SJCRH30 (cell line): ENCODE results near the gene LMAN1L. TPM values are rescaled to one million over a fixed set of nuclear protein-coding genes. Genes with fewer than 3 reads are reported as not detected.

Experiments used
- DNase-seq, 2 experiments: peaks; one replicate each; pipeline ENCODE4 v3.0.0-alpha.2; 2015 to 2020
- H3K27ac ChIP-seq: fragments of 250-450 bp; sonication (Bioruptor Pico); 2 replicates; pipeline ENCODE4 v1.5.1; 2020; ENCODE audit warnings: mild to moderate bottlenecking, moderate library complexity
- H3K27me3 ChIP-seq: fragments of 250-450 bp; sonication (Bioruptor Pico); 2 replicates; pipeline ENCODE4 v1.5.1; 2020; ENCODE audit warnings: mild to moderate bottlenecking, moderate library complexity
- H3K36me3 ChIP-seq: fragments of 250-450 bp; sonication (Bioruptor Pico); 2 replicates; pipeline ENCODE4 v1.5.1; 2020; ENCODE audit warnings: mild to moderate bottlenecking, moderate library complexity
- H3K4me1 ChIP-seq: fragments of 250-450 bp; sonication (Bioruptor Pico); 2 replicates; pipeline ENCODE4 v1.5.1; 2020; ENCODE audit warnings: mild to moderate bottlenecking, moderate library complexity
- H3K4me3 ChIP-seq: fragments of 250-450 bp; sonication (Bioruptor Pico); 2 replicates; pipeline ENCODE4 v1.5.1; 2020; ENCODE audit warnings: mild to moderate bottlenecking, moderate library complexity
- H3K9me3 ChIP-seq: fragments of 250-450 bp; sonication (Bioruptor Pico); replicated peaks from 2 replicates; pipeline ENCODE4 v1.5.1; 2020; ENCODE audit warnings: mild to moderate bottlenecking, moderate library complexity
- total RNA-seq: library from RNA; depleted of rRNA; stranded (reverse); fragments of >200 nt; shearing (Covaris generic); gene quantifications from 2 replicates; pipeline ENCODE4 v1.2.3, GENCODE V29; 2014

The LMAN1L gene
- total RNA-seq, 1 experiment from 2014 or later = not detected

DNA sequence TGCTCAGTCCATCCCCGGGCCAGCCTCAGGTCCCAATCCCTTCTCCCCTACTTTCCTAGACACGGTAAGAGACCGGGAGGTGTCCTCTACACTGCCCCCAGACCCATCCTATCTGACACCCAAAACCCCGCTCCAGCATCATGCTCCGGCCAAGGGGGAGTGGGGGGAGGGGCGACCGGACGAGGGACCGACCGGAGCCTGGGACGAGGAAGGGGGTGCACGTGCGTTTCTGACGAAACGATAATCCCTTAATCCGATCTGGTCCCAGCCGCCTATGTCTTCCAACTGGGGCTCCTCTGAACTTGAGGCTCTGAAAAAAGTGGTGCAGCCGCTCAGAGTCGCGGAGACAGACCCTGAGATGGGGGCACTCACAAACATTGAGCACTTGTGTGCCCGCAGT is 14.3 kb downstream of the LMAN1L start:
- no peak overlapping the region for H3K4me3 ChIP-seq
- no peaks in the 10 kb centered on the region for H3K9me3 ChIP-seq
- H3K4me1 ChIP-seq = no peaks in the 10 kb centered on the region; the same call in 1 of the 2 replicates
- H3K27ac ChIP-seq = no peak overlapping the region
- peaks cover 20% of the 10 kb centered on the region for H3K27me3 ChIP-seq
- H3K36me3 ChIP-seq = no peaks in the 10 kb centered on the region
- no peak for DNase-seq

DNA sequence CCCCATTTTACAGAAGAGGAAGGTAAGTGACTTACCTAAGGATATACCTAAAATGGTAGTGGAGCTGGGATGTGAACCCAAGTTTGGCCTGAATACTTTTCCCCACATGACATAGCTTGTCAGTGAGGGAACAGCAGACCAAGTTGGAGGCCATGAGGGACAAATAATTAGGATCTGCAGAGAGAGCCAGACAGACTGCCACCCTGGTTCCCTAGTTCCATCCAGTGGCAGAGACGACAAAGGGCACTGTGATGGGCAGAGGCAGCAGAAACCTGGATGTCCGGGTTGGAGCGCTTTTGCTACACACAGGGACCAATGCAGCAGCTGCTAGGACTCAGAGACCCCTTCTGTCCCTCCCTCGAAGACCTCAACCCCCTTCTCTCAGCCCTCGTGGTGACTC is 15.0 kb downstream of the LMAN1L start:
- no peaks in the 10 kb centered on the region for H3K9me3 ChIP-seq
- no peak overlapping the region for H3K27ac ChIP-seq
- H3K36me3 ChIP-seq = no peaks in the 10 kb centered on the region
- peaks cover 17% of the 10 kb centered on the region for H3K27me3 ChIP-seq
- no peak for DNase-seq
- H3K4me1 ChIP-seq = peaks cover 3% of the 10 kb centered on the region; the same call in 1 of the 2 replicates
- no peak overlapping the region for H3K4me3 ChIP-seq

DNA sequence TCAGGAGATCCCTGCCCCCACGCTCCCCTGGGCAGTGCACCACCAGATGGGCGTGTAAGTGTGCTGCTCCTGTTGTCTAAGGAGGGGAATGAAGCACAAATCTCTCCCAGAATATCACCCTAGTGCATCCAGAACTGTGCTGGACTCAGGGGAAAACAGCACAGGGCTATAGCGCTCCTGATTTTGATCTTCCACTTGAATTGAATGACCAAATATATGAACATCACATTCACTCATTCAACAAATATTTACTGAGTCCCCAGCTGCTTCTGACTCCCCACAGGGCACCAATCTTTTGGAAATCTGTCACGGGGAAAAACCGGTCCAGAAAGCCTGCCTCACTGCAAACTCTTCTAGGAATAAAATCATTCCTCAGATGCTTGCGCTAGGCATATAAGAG is 16.2 kb downstream of the LMAN1L start:
- Histone ChIP-seq H3K36me3 (no peaks in the 10 kb centered on the region), H3K27me3 (peaks cover 16% of the 10 kb centered on the region), H3K9me3 (no peaks in the 10 kb centered on the region), H3K4me1 (peaks cover 3% of the 10 kb centered on the region; the same call in 1 of the 2 replicates), H3K4me3 (no peak overlapping the region), H3K27ac (no peak overlapping the region)
- no peak for DNase-seq

DNA sequence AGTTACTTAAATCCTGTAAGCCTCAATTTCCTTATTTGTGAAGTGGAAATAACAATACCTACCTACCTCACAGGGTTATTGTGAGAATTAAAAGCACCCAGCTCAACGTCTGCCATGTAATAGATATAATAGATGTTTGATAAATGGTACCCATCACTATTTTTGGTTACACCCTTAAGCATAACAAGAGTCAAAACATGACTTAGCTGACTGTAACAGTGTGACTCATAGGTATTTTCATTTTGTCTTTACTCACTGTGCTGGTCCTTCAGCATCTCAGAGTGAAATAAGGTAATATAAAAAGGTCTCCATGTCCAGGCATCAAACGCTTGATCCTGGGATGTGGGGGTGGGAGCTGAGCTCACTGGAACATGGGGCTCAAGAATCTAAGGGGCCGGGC is 16.9 kb downstream of the LMAN1L start:
- no peaks in the 10 kb centered on the region for H3K9me3 ChIP-seq
- peaks cover 3% of the 10 kb centered on the region; the same call in 1 of the 2 replicates for H3K4me1 ChIP-seq
- no peak overlapping the region for H3K27ac ChIP-seq
- DNase-seq = no peak
- no peak overlapping the region for H3K4me3 ChIP-seq
- no peaks in the 10 kb centered on the region for H3K36me3 ChIP-seq
- H3K27me3 ChIP-seq = peaks cover 16% of the 10 kb centered on the region

DNA sequence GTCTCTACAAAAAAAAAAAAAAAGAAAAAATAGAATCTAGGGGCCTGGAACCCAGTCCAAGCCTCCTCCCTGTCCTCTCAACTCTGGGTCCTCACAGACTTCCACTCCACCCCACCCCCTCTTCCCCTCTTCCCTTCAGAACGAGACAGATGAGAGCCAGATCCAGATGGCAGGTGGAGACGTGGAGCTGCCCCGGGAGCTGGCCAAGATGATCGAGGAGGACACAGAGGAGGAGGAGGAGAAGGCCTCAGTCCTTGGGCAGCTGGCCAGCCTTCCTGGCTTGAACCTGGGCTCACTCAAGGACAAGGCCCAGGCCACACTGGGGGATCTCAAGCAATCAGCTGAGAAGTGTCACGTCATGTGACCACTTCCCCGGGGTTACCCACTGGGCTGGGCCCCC is 17.4 kb downstream of the LMAN1L start:
- H3K4me1 ChIP-seq = peaks cover 3% of the 10 kb centered on the region; the same call in 1 of the 2 replicates
- DNase-seq = no peak
- no peak overlapping the region for H3K27ac ChIP-seq
- H3K9me3 ChIP-seq = no peaks in the 10 kb centered on the region
- H3K4me3 ChIP-seq = no peak overlapping the region
- H3K27me3 ChIP-seq = peaks cover 15% of the 10 kb centered on the region
- no peaks in the 10 kb centered on the region for H3K36me3 ChIP-seq

DNA sequence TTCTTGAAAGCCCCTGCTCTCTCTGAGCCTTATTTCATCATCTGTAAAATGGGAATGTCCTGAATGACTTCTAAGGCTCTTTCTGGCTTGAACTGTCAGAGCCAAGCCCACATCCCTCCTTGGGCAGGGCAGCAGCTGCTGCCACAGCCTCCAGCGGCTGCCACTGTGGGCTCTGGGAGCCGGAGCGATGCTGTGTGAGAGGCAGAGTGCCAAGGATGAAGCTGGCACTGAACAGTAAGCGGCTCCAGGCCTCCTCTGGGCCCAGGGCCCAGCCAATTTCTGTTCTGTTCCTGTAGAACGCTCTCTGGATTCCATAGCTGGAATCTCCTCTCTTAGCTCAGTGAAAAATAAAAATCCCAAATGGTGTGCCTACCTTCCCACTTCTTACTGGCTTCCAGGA is 18.2 kb downstream of the LMAN1L start:
- H3K27me3 ChIP-seq = peaks cover 14% of the 10 kb centered on the region
- H3K9me3 ChIP-seq = no peaks in the 10 kb centered on the region
- no peak overlapping the region for H3K4me3 ChIP-seq
- no peak overlapping the region for H3K27ac ChIP-seq
- DNase-seq = no peak
- no peaks in the 10 kb centered on the region for H3K36me3 ChIP-seq
- H3K4me1 ChIP-seq = peaks cover 3% of the 10 kb centered on the region; the same call in 1 of the 2 replicates

DNA sequence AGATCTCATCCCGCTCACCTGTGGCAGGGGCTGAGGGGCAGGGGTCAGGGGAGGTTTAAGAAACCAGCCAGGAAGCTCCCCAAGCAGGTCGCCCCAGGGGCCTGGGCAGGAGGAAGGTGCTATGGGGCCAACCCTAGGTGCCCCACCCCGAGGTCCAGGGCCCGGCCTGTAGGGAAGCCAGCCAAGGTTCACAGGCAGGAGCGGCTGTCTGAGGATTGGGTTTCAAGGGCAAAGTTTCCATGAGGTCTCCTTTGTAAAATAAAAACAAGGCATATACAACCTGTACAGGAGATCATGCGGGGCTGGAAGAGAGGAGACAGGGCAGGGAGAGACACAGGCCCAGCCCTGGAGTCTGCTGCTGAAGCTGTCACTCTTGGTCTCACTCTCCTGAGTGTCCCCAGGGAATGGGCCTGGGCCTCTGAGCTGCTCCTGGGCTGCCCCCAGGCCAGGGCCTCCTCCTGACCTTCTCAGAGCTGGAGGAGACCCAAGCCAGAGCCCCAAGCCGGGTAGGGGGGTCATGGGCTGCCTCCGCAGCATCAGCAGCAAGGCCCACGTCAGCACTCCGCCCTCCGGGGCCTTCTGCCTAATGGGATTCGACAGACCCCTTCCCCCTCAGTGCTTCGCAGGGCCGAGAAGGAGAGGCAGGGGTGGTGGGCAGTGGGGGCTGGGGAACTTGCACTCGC is 19.3 kb downstream of the LMAN1L start:
- no peak for DNase-seq
- H3K9me3 ChIP-seq = no peaks in the 10 kb centered on the region
- no peak overlapping the region for H3K27ac ChIP-seq
- H3K4me3 ChIP-seq = no peak overlapping the region
- no peaks in the 10 kb centered on the region for H3K36me3 ChIP-seq
- peaks cover 12% of the 10 kb centered on the region for H3K27me3 ChIP-seq
- peaks cover 3% of the 10 kb centered on the region; the same call in 1 of the 2 replicates for H3K4me1 ChIP-seq

DNA sequence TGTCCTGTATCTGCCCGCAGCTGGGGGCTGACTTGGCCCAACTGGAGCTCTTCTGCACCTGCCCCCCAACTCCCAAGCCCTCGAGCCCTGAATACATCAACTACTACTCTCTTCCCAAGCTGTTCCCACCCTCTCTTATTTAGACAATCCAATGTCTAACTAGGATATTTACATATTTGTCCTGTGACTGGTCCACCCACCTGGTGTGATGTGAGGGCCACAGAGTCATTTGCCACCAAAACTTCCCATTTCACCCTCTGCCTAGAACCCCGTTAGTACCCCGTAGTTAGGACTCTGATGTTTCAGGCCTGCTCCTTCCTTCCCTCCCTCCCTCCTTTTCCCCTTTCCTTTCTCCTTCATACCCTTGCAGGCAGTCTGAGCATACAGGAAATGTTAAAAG is 20.2 kb downstream of the LMAN1L start:
- DNase-seq = no peak

DNA sequence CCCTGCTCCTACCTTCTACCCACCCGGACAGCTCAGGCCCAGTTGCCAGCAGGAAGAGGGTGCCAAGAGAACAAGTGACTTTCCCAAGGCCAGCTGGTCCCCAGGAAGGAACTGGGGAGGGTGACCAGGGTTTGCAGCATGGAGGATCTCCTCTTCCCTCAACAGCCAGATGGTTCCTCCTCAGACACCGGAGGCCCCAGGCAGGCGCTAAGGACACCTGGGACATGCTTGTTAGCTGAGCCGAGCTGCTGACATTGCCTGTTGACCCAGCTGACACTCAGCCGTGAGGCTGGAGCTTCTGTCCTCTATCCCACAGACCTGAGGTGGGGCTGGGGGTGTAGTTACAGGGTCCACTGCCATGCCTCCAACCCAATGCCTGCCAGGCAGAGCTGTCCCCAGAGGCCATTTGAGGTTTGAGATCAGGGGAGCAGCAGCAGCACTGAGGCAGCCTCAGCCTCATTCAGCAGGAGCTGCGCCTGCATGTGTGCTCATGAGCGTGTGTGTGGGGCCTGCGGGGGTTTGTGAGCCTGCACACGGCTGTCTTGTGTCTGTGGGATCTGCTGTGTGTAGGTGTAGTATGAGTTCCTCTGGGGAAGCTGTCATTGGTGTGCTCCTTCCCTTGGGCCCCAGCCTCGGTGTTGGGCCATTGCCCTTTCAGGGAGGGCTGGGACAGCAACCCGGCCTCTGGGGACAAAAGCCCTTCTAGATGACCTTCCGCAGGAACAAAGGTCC is 20.9 kb downstream of the LMAN1L start:
- no peak for DNase-seq
- no peak overlapping the region for H3K4me3 ChIP-seq
- H3K27me3 ChIP-seq = peaks cover 9% of the 10 kb centered on the region
- H3K36me3 ChIP-seq = no peaks in the 10 kb centered on the region
- H3K27ac ChIP-seq = no peak overlapping the region
- H3K4me1 ChIP-seq = peaks cover 3% of the 10 kb centered on the region; the same call in 1 of the 2 replicates
- no peaks in the 10 kb centered on the region for H3K9me3 ChIP-seq

More for the DNA sequence above, 20.2 kb downstream of the LMAN1L start:
- no peak overlapping the region for H3K27ac ChIP-seq
- peaks cover 3% of the 10 kb centered on the region; the same call in 1 of the 2 replicates for H3K4me1 ChIP-seq
- no peaks in the 10 kb centered on the region for H3K36me3 ChIP-seq
- H3K4me3 ChIP-seq = no peak overlapping the region
- peaks cover 9% of the 10 kb centered on the region for H3K27me3 ChIP-seq
- H3K9me3 ChIP-seq = no peaks in the 10 kb centered on the region

DNA sequence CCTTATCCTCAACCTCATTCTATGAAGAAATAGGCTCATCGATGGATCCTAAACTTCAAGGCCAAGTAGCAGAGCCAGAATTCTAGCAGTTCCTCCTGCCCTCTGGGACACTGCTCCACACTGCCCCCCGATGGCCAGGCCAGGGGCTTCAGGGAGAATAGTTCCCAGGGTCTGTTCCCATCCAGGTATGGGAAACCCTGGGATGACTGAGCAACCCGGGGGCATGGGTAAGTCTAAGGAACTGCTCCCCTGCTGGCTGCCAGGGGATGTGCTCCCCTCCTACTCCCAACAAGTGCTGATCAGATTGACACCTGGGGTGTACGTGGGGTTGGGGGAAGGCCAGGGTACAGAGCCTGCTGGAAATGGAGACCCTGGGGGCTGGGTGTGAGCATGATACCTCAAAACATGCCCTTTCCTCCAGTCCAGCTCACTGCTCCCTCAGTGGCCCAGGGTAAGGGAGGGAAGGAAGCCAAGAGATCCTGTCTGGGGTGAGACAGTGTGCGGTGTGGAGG is 22.7 kb downstream of the LMAN1L start:
- H3K4me1 ChIP-seq = peaks cover 3% of the 10 kb centered on the region; the same call in 1 of the 2 replicates
- no peaks in the 10 kb centered on the region for H3K9me3 ChIP-seq
- H3K27me3 ChIP-seq = peaks cover 9% of the 10 kb centered on the region
- no peaks in the 10 kb centered on the region for H3K36me3 ChIP-seq
- no peak overlapping the region for H3K4me3 ChIP-seq
- no peak overlapping the region for H3K27ac ChIP-seq
- DNase-seq = peak; percentile 63 to 79

DNA sequence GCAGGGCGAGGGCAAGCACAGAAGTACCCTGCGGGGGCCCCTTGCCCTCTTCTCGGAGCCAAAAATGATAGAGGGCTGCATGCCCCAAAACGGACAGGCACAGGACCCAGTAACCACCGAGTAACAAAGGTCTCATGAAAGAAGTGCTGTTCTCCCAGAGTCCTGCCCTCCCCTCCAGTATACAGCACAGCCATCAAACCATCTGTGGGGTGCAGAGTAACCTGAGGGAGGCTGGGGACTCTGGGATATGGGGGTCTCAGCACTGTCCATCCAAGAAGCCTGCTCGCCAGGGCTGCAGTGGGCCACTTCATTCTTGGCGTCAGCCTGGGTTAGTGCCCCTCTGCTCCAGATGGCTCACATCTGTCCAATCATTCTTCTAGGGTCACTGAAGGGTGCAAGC is 24.2 kb downstream of the LMAN1L start:
- no peak overlapping the region for H3K4me3 ChIP-seq
- H3K36me3 ChIP-seq = no peaks in the 10 kb centered on the region
- no peak overlapping the region for H3K27ac ChIP-seq
- H3K27me3 ChIP-seq = no peaks in the 10 kb centered on the region
- no peak for DNase-seq
- H3K9me3 ChIP-seq = no peaks in the 10 kb centered on the region
- peaks cover 3% of the 10 kb centered on the region; the same call in 1 of the 2 replicates for H3K4me1 ChIP-seq

DNA sequence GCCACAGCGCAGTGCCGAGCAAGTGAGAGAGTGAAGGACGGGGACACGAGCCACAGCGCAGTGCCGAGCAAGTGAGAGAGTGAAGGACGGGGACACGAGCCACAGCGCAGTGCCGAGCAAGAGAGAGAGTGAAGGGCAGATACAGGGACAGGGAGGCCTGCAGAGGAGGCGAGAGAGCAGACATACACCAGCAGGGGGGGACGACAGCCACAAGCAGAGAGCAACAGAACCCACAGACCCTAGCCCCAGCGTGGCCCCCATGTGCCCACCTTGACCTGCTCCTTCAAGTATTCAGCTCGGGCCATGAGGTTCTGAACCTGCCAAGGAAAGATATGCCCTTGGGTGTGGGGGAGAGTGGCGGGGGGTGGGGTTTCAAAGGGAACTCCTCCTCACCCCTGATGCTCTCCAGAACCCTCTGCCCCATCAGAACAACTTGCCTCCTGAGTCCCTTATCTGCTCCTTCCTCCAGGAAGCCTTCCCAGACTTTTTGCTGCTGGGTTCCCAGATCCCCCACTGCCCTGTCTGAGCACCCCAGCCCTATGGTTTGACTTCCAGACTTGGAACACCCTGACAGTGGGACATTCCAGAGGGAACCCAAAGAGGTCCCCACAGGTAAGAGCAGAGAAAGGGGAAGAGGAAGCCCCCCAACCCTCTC is 25.0 kb downstream of the LMAN1L start:
- Histone ChIP-seq H3K27me3 (no peaks in the 10 kb centered on the region), H3K9me3 (no peaks in the 10 kb centered on the region), H3K4me1 (no peaks in the 10 kb centered on the region), H3K4me3 (no peak overlapping the region), H3K27ac (no peak overlapping the region), H3K36me3 (no peaks in the 10 kb centered on the region)
- no peak for DNase-seq

DNA sequence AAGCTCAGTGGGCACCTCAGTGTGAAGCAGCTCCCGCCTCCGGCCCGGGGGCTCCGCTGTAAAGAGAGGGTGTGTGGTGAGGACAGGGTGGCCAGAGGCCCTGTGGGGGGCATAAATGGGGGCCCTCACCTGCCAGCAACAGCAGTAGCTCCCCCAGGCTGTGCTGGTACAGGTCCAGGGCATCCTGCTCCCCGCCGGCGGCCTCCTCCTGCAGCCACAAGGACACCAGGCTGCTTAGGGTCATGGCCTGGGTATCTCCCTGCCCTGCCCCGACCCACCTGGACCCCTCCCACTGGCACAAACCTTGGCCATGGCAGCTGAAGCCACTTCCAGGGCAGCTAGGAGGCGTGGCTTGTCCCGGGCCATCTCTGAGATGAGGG is 25.5 kb downstream of the LMAN1L start:
- no peak overlapping the region for H3K4me3 ChIP-seq
- H3K27me3 ChIP-seq = no peaks in the 10 kb centered on the region
- H3K27ac ChIP-seq = no peak overlapping the region
- no peaks in the 10 kb centered on the region for H3K36me3 ChIP-seq
- H3K9me3 ChIP-seq = no peaks in the 10 kb centered on the region
- DNase-seq = no peak
- no peaks in the 10 kb centered on the region for H3K4me1 ChIP-seq

DNA sequence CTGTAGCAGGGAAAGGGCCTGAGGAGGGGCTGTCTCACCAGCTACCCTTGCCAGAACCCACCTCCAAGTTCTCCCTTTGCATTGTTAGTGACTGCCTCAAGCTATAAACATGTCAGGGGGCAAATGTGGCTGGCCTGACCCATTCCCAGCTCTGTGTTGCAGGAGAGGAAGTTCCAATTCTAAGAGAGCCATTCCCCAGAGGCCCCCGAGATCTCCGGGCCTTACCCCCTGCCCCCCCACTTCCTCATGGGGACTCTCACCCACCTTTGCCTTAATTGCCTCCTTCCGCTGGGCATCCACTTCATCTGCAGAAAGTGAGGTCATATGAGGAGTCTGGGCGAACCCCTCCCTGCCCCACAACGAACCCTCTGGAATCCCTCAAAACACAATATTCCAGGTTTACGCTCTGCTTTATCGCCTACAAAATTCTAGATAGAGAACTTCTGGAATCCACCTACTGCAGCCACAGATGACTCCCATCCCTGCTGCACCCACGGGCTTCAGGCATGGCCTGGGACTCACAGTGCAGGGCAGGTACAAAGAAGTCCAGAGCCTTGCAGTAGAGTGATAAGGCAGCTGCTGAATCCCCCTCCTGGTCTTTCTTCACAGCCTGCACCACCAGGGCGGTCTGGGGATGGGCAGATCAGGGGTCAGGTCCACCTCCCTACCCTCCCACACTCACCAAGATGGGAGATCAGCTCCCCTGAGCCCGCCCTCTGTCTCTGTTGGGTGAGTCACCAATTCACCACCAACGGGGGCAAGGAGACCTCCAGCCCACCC is 26.3 kb downstream of the LMAN1L start:
- peaks cover 5% of the 10 kb centered on the region; the same call in 1 of the 2 replicates for H3K4me1 ChIP-seq
- H3K27ac ChIP-seq = no peak overlapping the region
- no peaks in the 10 kb centered on the region for H3K9me3 ChIP-seq
- H3K27me3 ChIP-seq = no peaks in the 10 kb centered on the region
- H3K4me3 ChIP-seq = no peak overlapping the region
- H3K36me3 ChIP-seq = no peaks in the 10 kb centered on the region
- no peak for DNase-seq
